Bronchial epithelial cell (primary cell): Measurements from ENCODE around the gene KIF5A. TPM values are rescaled to one million over a fixed set of nuclear protein-coding genes. Genes with fewer than 3 reads are reported as not detected.

ENCODE experiments used
- DNase-seq: peaks from one replicate; pipeline ENCODE4 v3.0.0-alpha.2; 2010; ENCODE audit warnings: low read depth
- FAIRE-seq: peaks from 2 replicates; lab custom pipeline; 2011; peaks lifted over from hg19 to GRCh38; lab: Jason Lieb, UNC
- H3K27me3 ChIP-seq: 2 replicates; pipeline ENCODE4 v1.5.1; 2011; ENCODE audit warnings: low read length; ENCODE audit not compliant: control insufficient read depth, insufficient read depth
- H3K36me3 ChIP-seq: 2 replicates; pipeline ENCODE4 v1.5.1; 2011; ENCODE audit warnings: low read length; ENCODE audit not compliant: control insufficient read depth, insufficient read depth
- H3K4me3 ChIP-seq: 2 replicates; pipeline ENCODE4 v1.5.1; 2011; ENCODE audit warnings: mild to moderate bottlenecking, low read depth, low read length, control low read depth
- CTCF ChIP-seq: IDR thresholded peaks from 2 replicates; pipeline ENCODE4 v1.5.1; 2011; ENCODE audit warnings: mild to moderate bottlenecking, moderate library complexity, low read length, control low read depth, inconsistent platforms; ENCODE audit not compliant: insufficient read depth, severe bottlenecking
- total RNA-seq: library from RNA; depleted of rRNA; stranded (reverse); fragments of >200 nt; gene quantifications from 2 replicates; pipeline ENCODE4 v1.2.1, GENCODE V29; 2014

KIF5A gene
- total RNA-seq, 1 donor from 2014 or later, result under 0.01 TPM

GRCh38 chr12:57590479-57590863 is 40.6 kb downstream of the KIF5A start:
- no peak for FAIRE-seq
- no peak for TF ChIP-seq CTCF

GRCh38 chr12:57590864-57591781 is 41.3 kb downstream of the KIF5A start, which contains the start of gene PIP4K2C:
Gene PIP4K2C, plus strand, starts transcription at chr12:57591192. Its CDS starts 98 bp downstream, at chr12:57591290.
- FAIRE-seq (no peak), DNase-seq (peak; percentile 80)

More at GRCh38 chr12:57590479-57590863, 40.6 kb downstream of the KIF5A start:
- Histone ChIP-seq H3K36me3 (peaks cover 5% of the 10 kb centered on the region), H3K4me3 (peak overlapping the region; percentile 96), H3K27me3 (peaks cover under 1% of the 10 kb centered on the region)
- DNase-seq, result no peak

GRCh38 chr12:57591782-57592325 is 42.0 kb downstream of the KIF5A start:
- no peaks in the 10 kb centered on the region for H3K27me3 ChIP-seq
- peak overlapping the region; percentile 96 for H3K4me3 ChIP-seq
- DNase-seq (no peak), FAIRE-seq (no peak)
- no peak for TF ChIP-seq CTCF
- peaks cover 7% of the 10 kb centered on the region for H3K36me3 ChIP-seq

More at GRCh38 chr12:57590864-57591781, 41.3 kb downstream of the KIF5A start, which contains the start of gene PIP4K2C:
- TF ChIP-seq CTCF, result no peak
- no peaks in the 10 kb centered on the region for H3K27me3 ChIP-seq
- peak within 1 kb of the TSS; percentile 96 for H3K4me3 ChIP-seq
- H3K36me3 ChIP-seq, result peaks cover 7% of the 10 kb centered on the region

- H3K36me3 ChIP-seq, result peaks cover 7% of the 10 kb centered on the region
- TF ChIP-seq CTCF, result no peak
- no peaks in the 10 kb centered on the region for H3K27me3 ChIP-seq
- FAIRE-seq (no peak), DNase-seq (peak; percentile 82)
- no peak overlapping the region for H3K4me3 ChIP-seq
Measured at GRCh38 chr12:57592551-57593165, 42.8 kb downstream of the KIF5A start.

GRCh38 chr12:57593187-57593586 is 43.3 kb downstream of the KIF5A start:
- FAIRE-seq, result no peak
- no peak for DNase-seq
- H3K4me3 ChIP-seq, result no peak overlapping the region
- H3K27me3 ChIP-seq, result no peaks in the 10 kb centered on the region
- H3K36me3 ChIP-seq, result peaks cover 11% of the 10 kb centered on the region
- no peak for TF ChIP-seq CTCF
